Fibroblast of villous mesenchyme (primary cell): ENCODE measurements around the gene ZDHHC1. TPM values are rescaled to one million over a fixed set of nuclear protein-coding genes. Genes with fewer than 3 reads are reported as not detected.

Experiments used
- DNase-seq: peaks from one replicate; pipeline ENCODE4 v3.0.0-alpha.2; 2010; ENCODE audit warnings: low read depth
- H3K4me3 ChIP-seq: 2 replicates; pipeline ENCODE4 v1.5.1; 2011; ENCODE audit warnings: low read depth, mild to moderate bottlenecking, low read length
- CTCF ChIP-seq: IDR thresholded peaks from 2 replicates; pipeline ENCODE4 v1.5.1; 2012; ENCODE audit warnings: low read depth, mild to moderate bottlenecking, low read length; ENCODE audit not compliant: insufficient read depth
- total RNA-seq: library from RNA; depleted of rRNA; stranded (reverse); fragments of >200 nt; gene quantifications from 2 replicates; pipeline ENCODE4 v1.2.3, GENCODE V29; 2012

Gene ZDHHC1
- total RNA-seq, 1 donor = 5.2 TPM

- no peak for DNase-seq
- no peak overlapping the region for H3K4me3 ChIP-seq
- no peak for TF ChIP-seq CTCF
Measured at GRCh38 chr16:67389911-67390815, 26.1 kb downstream of the ZDHHC1 start.

- DNase-seq = no peak
- no peak for TF ChIP-seq CTCF
- no peak overlapping the region for H3K4me3 ChIP-seq
Measured at GRCh38 chr16:67388591-67388990, 27.7 kb downstream of the ZDHHC1 start.

- no peak for DNase-seq
- no peak for TF ChIP-seq CTCF
Measured at GRCh38 chr16:67388191-67388590, 28.1 kb downstream of the ZDHHC1 start.

GRCh38 chr16:67387479-67388079, 28.7 kb downstream of the ZDHHC1 start:
- no peak for DNase-seq

More at GRCh38 chr16:67388191-67388590, 28.1 kb downstream of the ZDHHC1 start:
- no peak overlapping the region for H3K4me3 ChIP-seq

GRCh38 chr16:67386861-67387455, 29.3 kb downstream of the ZDHHC1 start:
- no peak for TF ChIP-seq CTCF

More at GRCh38 chr16:67387479-67388079, 28.7 kb downstream of the ZDHHC1 start:
- no peak for TF ChIP-seq CTCF
- no peak overlapping the region for H3K4me3 ChIP-seq

GRCh38 chr16:67384778-67385510, 31.3 kb downstream of the ZDHHC1 start:
- H3K4me3 ChIP-seq = no peak overlapping the region
- no peak for TF ChIP-seq CTCF
- DNase-seq = no peak

More at GRCh38 chr16:67386861-67387455, 29.3 kb downstream of the ZDHHC1 start:
- no peak overlapping the region for H3K4me3 ChIP-seq
- no peak for DNase-seq
